Left colon (tissue), 2 donors: ENCODE results near the gene HOXA4. TPM values are rescaled to one million over a fixed set of nuclear protein-coding genes. Genes with fewer than 3 reads are reported as not detected.

Source experiments
- ATAC-seq: fragments of 200-7000 bp; cut with Tn5 transposase; one replicate; pipeline ENCODE4 v1.9.1; 2020; ENCODE audit warnings: mild to moderate bottlenecking, moderate library complexity
- DNase-seq, 2 donors: peaks; one replicate each; pipeline ENCODE4 v3.0.0-alpha.2; 2020
- intact Hi-C, 2 donors: fragments of 100-400 bp; cut with DNase I in 1 of 2; cut with micrococcal nuclease in 1 of 2; formaldehyde crosslinking; loops; one replicate each; pipeline versions ENCODE4 v1.11.2 to v1.14.0; 2022; cut with DNase I, micrococcal nuclease
- long read RNA-seq: library from polyadenylated mRNA; unstranded; transcript quantifications from one replicate; pipeline ENCODE4 v2.0.0, GENCODE V29; 2021
- total RNA-seq, 2 donors: library from RNA; stranded (reverse); fragmentation: NEBNext Ultra II Directional; extraction: Animal tissue kit (Norgen Biotek cat#: 25700); gene quantifications; one replicate each; pipeline ENCODE4 v1.2.1, GENCODE V29; 2021
- donor health status: DM: no; HTN: no; CAD: no.
- donor health status: DM: yes; HTN: yes; CAD: no.

Gene HOXA4
- total RNA-seq: 1 to 10 TPM; 4.5 to 5.1 TPM
- long read RNA-seq: 0 reads

GRCh38 chr7:27130540-27131389, at the start of gene HOXA4:
TSS of gene HOXA4 (minus strand) at chr7:27130757. CDS start at chr7:27130733, 24 bp downstream.
- DNase-seq (peak; percentile 94 to 95), ATAC-seq (peak; percentile 85)
- intact Hi-C loops: no loop called here

GRCh38 chr7:27179503-27180430, 49.2 kb upstream of the HOXA4 start:
- ATAC-seq (peak; percentile 45), DNase-seq (peak; percentile 87)
- intact Hi-C loops: loop anchor here in 1 of 2 donors (10.0 kb wide), 1 partner anchor 1325 kb away; no protein-coding TSS in a partner anchor

GRCh38 chr7:27179030-27179429, 48.5 kb upstream of the HOXA4 start:
- intact Hi-C loops: loop anchor here in 1 of 2 donors (10.0 kb wide), 1 partner anchor 1324 kb away; no protein-coding TSS in a partner anchor
- ATAC-seq: no peak
- peak in 1 of 2 donors; percentile 14 for DNase-seq

GRCh38 chr7:27178366-27178765, 47.8 kb upstream of the HOXA4 start:
- ATAC-seq: no peak
- DNase-seq: peak; percentile 27 to 37
- intact Hi-C loops: loop anchor here in 1 of 2 donors (10.0 kb wide), 1 partner anchor 1324 kb away; no protein-coding TSS in a partner anchor

GRCh38 chr7:27177795-27178320, 47.3 kb upstream of the HOXA4 start:
- intact Hi-C loops: loop anchor here in 1 of 2 donors (10.0 kb wide), 1 partner anchor 1323 kb away; no protein-coding TSS in a partner anchor
- DNase-seq (peak in 1 of 2 donors; percentile 17), ATAC-seq (peak; percentile 3)

GRCh38 chr7:27176962-27177794, 46.6 kb upstream of the HOXA4 start:
- ATAC-seq: no peak
- intact Hi-C loops: loop anchor here in 1 of 2 donors (10.0 kb wide), 1 partner anchor 1322 kb away; no protein-coding TSS in a partner anchor
- DNase-seq: peak; percentile 34 to 44

GRCh38 chr7:27176524-27176845, 45.9 kb upstream of the HOXA4 start:
- no peak for ATAC-seq
- intact Hi-C loops: loop anchor here in 1 of 2 donors (10.0 kb wide), 1 partner anchor 1322 kb away; no protein-coding TSS in a partner anchor
- DNase-seq: no peak

GRCh38 chr7:27175626-27176523, 45.3 kb upstream of the HOXA4 start:
- DNase-seq: peak; percentile 29 to 46
- ATAC-seq: peak; percentile 7
- intact Hi-C loops: loop anchor here in 1 of 2 donors (10.0 kb wide), 1 partner anchor 1321 kb away; no protein-coding TSS in a partner anchor

GRCh38 chr7:27174874-27175625, 44.5 kb upstream of the HOXA4 start:
- intact Hi-C loops: loop anchor here in 1 of 2 donors (10.0 kb wide), 1 partner anchor 1320 kb away; no protein-coding TSS in a partner anchor
- DNase-seq: peak; percentile 80 to 91
- peak; percentile 60 for ATAC-seq

GRCh38 chr7:27173956-27174873, 43.7 kb upstream of the HOXA4 start, which contains the start of gene HOXA10:
TSS of gene HOXA10 (minus strand) at chr7:27174320. CDS start at chr7:27174306, 14 bp downstream.
- DNase-seq (peak; percentile 74 to 80), ATAC-seq (peak; percentile 22)
- intact Hi-C loops: loop anchor here in 1 of 2 donors (10.0 kb wide), 1 partner anchor 1319 kb away; no protein-coding TSS in a partner anchor

- intact Hi-C loops: loop anchor here in 1 of 2 donors (10.0 kb wide), 1 partner anchor 1319 kb away; no protein-coding TSS in a partner anchor
- peak; percentile 37 to 59 for DNase-seq
- peak; percentile 11 for ATAC-seq
These were observed 43.0 kb upstream of the HOXA4 start for GRCh38 chr7:27173511-27173955.

GRCh38 chr7:27172823-27173510, 42.4 kb upstream of the HOXA4 start:
- intact Hi-C loops: loop anchor here in 1 of 2 donors (10.0 kb wide), 1 partner anchor 1318 kb away; no protein-coding TSS in a partner anchor
- ATAC-seq: peak; percentile 22

GRCh38 chr7:27172315-27172774, 41.8 kb upstream of the HOXA4 start:
- ATAC-seq (no peak), DNase-seq (peak; percentile 33 to 37)
- intact Hi-C loops: loop anchor here in 1 of 2 donors (10.0 kb wide), 1 partner anchor 1318 kb away; no protein-coding TSS in a partner anchor

More at GRCh38 chr7:27172823-27173510, 42.4 kb upstream of the HOXA4 start:
- peak; percentile 85 to 88 for DNase-seq
